ENCODE measurements around the gene MAPK10.

The MAPK10 gene

GRCh38 chr4:86344127-86344526 is 15.7 kb downstream of the MAPK10 start:
- Histone ChIP-seq H4K20me1 (ENCODE audit: control insufficient read depth, insufficient read depth, low read depth, low read length) (no peaks in the 10 kb centered on the region), H3K4me2 (ENCODE audit: low read length) (no peak overlapping the region), H3K27ac (ENCODE audit: low read depth, low read length) (no peak overlapping the region), H3K4me3 (ENCODE audit: low read length) (no peak overlapping the region), H3K79me2 (ENCODE audit: control insufficient read depth, low read length) (no peaks in the 10 kb centered on the region), H3K4me1 (ENCODE audit: control insufficient read depth, low read length) (no peaks in the 10 kb centered on the region), H3F3A (ENCODE audit: control insufficient read depth, insufficient read depth) (no peaks in the 10 kb centered on the region), H3K27me3 (ENCODE audit: control insufficient read depth, low read length) (no peaks in the 10 kb centered on the region), H3K9me3 (ENCODE audit: control insufficient read depth, insufficient read depth, low read length) (no peaks in the 10 kb centered on the region), H3K9me2 (replicated peaks; ENCODE audit: control insufficient read depth, low read length) (no peaks in the 10 kb centered on the region), H3K36me3 (ENCODE audit: control insufficient read depth, low read length) (peaks cover 7% of the 10 kb centered on the region)
- TF ChIP-seq EZH2phosphoT487 (IDR thresholded peaks at IDR 0.05; ENCODE audit: borderline replicate concordance, low read length): no peak
- no peak for TF ChIP-seq CTCF (IDR thresholded peaks at IDR 0.05; ENCODE audit: low read depth, low read length, poor library complexity, severe bottlenecking)

GRCh38 chr4:86338989-86339388 is 20.9 kb downstream of the MAPK10 start:
- Histone ChIP-seq H3K27me3 (ENCODE audit: control insufficient read depth, low read length) (no peaks in the 10 kb centered on the region), H3K4me2 (ENCODE audit: low read length) (no peak overlapping the region), H3K79me2 (ENCODE audit: control insufficient read depth, low read length) (no peaks in the 10 kb centered on the region), H3K36me3 (ENCODE audit: control insufficient read depth, low read length) (peaks cover 7% of the 10 kb centered on the region), H3K9me3 (ENCODE audit: control insufficient read depth, insufficient read depth, low read length) (no peaks in the 10 kb centered on the region), H3F3A (ENCODE audit: control insufficient read depth, insufficient read depth) (no peaks in the 10 kb centered on the region), H4K20me1 (ENCODE audit: control insufficient read depth, insufficient read depth, low read depth, low read length) (no peaks in the 10 kb centered on the region), H3K4me3 (ENCODE audit: low read length) (no peak overlapping the region), H3K4me1 (ENCODE audit: control insufficient read depth, low read length) (no peaks in the 10 kb centered on the region), H3K9me2 (replicated peaks; ENCODE audit: control insufficient read depth, low read length) (no peaks in the 10 kb centered on the region; the same call in 1 of the 2 replicates), H3K27ac (ENCODE audit: low read depth, low read length) (no peak overlapping the region)
- no peak for TF ChIP-seq EZH2phosphoT487 (IDR thresholded peaks at IDR 0.05; ENCODE audit: borderline replicate concordance, low read length)
- no peak for TF ChIP-seq CTCF (IDR thresholded peaks at IDR 0.05; ENCODE audit: low read depth, low read length, poor library complexity, severe bottlenecking)

- TF ChIP-seq EZH2phosphoT487 (IDR thresholded peaks at IDR 0.05; ENCODE audit: borderline replicate concordance, low read length) (no peak), CTCF (IDR thresholded peaks at IDR 0.05; ENCODE audit: low read depth, low read length, poor library complexity, severe bottlenecking) (no peak)
- Histone ChIP-seq H3K4me3 (ENCODE audit: low read length) (no peak overlapping the region), H3K9me2 (replicated peaks; ENCODE audit: control insufficient read depth, low read length) (no peaks in the 10 kb centered on the region; the same call in 1 of the 2 replicates), H3K27me3 (ENCODE audit: control insufficient read depth, low read length) (no peaks in the 10 kb centered on the region), H3K79me2 (ENCODE audit: control insufficient read depth, low read length) (no peaks in the 10 kb centered on the region), H3K4me1 (ENCODE audit: control insufficient read depth, low read length) (no peaks in the 10 kb centered on the region), H3K36me3 (ENCODE audit: control insufficient read depth, low read length) (peaks cover 7% of the 10 kb centered on the region), H3F3A (ENCODE audit: control insufficient read depth, insufficient read depth) (no peaks in the 10 kb centered on the region), H3K9me3 (ENCODE audit: control insufficient read depth, insufficient read depth, low read length) (no peaks in the 10 kb centered on the region), H3K27ac (ENCODE audit: low read depth, low read length) (no peak overlapping the region), H4K20me1 (ENCODE audit: control insufficient read depth, insufficient read depth, low read depth, low read length) (no peaks in the 10 kb centered on the region), H3K4me2 (ENCODE audit: low read length) (no peak overlapping the region)
Observed at GRCh38 chr4:86338521-86338920, 21.3 kb downstream of the MAPK10 start.
